HUES48 (cell line): ENCODE results near the gene VAMP2.
A peak's percentile ranks its signal among the peaks of the same experiment; 100 is the strongest.

Experiments used
- H3K27ac ChIP-seq: one replicate; pipeline ENCODE4 v1.7.0; 2013; ENCODE audit warnings: low read depth, low read length, inconsistent platforms
- H3K27me3 ChIP-seq: 2 replicates; pipeline ENCODE4 v1.6.1; 2013; ENCODE audit warnings: mild to moderate bottlenecking, low read length; ENCODE audit not compliant: control insufficient read depth, insufficient read depth
- H3K36me3 ChIP-seq: 2 replicates; pipeline ENCODE4 v1.6.1; 2013; ENCODE audit warnings: low read length; ENCODE audit not compliant: control insufficient read depth, insufficient read depth
- H3K4me1 ChIP-seq: 2 replicates; pipeline ENCODE4 v1.6.1; 2013; ENCODE audit warnings: mild to moderate bottlenecking, low read length; ENCODE audit not compliant: control insufficient read depth, insufficient read depth
- H3K4me3 ChIP-seq: 2 replicates; pipeline ENCODE4 v1.5.1; 2013; ENCODE audit warnings: mild to moderate bottlenecking, low read depth, low read length
- H3K9ac ChIP-seq: 2 replicates; pipeline ENCODE4 v1.6.1; 2013; ENCODE audit warnings: mild to moderate bottlenecking, low read depth, low read length, moderate library complexity
- H3K9me3 ChIP-seq: 2 replicates; pipeline ENCODE4 v1.6.1; 2013; ENCODE audit warnings: low read length; ENCODE audit not compliant: control insufficient read depth, insufficient read depth

VAMP2 gene

GRCh38 chr17:8162233-8162996, at the start of gene VAMP2:
TSS of gene VAMP2 (minus strand) at chr17:8162948. CDS start at chr17:8162879, 69 bp downstream.
- peaks cover 20% of the 10 kb centered on the region for H3K36me3 ChIP-seq
- peak within 1 kb of the TSS; percentile 94 for H3K9ac ChIP-seq
- H3K27ac ChIP-seq = peak within 1 kb of the TSS; percentile 99
- H3K27me3 ChIP-seq = no peaks in the 10 kb centered on the region
- peaks cover 13% of the 10 kb centered on the region for H3K4me1 ChIP-seq
- no peaks in the 10 kb centered on the region for H3K9me3 ChIP-seq
- peak within 1 kb of the TSS; percentile 86 for H3K4me3 ChIP-seq

GRCh38 chr17:8210761-8211458, 48.2 kb upstream of the VAMP2 start:
- Histone ChIP-seq H3K9ac (peak overlapping the region; percentile 97), H3K4me3 (peak overlapping the region; percentile 98), H3K27ac (peak overlapping the region; percentile 99), H3K4me1 (peaks cover 4% of the 10 kb centered on the region; the same call in 1 of the 2 replicates), H3K9me3 (no peaks in the 10 kb centered on the region), H3K27me3 (no peaks in the 10 kb centered on the region), H3K36me3 (peaks cover 24% of the 10 kb centered on the region)

GRCh38 chr17:8209907-8210760, 47.4 kb upstream of the VAMP2 start, which contains the start of gene AURKB:
TSS of gene AURKB (minus strand) at chr17:8210575. CDS start at chr17:8210224, 351 bp downstream.
- no peaks in the 10 kb centered on the region for H3K27me3 ChIP-seq
- H3K4me3 ChIP-seq = peak within 1 kb of the TSS; percentile 98
- peaks cover 32% of the 10 kb centered on the region for H3K36me3 ChIP-seq
- peak within 1 kb of the TSS; percentile 97 for H3K9ac ChIP-seq
- no peaks in the 10 kb centered on the region for H3K9me3 ChIP-seq
- H3K27ac ChIP-seq = peak within 1 kb of the TSS; percentile 99
- H3K4me1 ChIP-seq = peaks cover 4% of the 10 kb centered on the region; the same call in 1 of the 2 replicates

- Histone ChIP-seq H3K27ac (no peak overlapping the region), H3K4me3 (no peak overlapping the region), H3K27me3 (no peaks in the 10 kb centered on the region), H3K9ac (no peak overlapping the region), H3K4me1 (peaks cover 4% of the 10 kb centered on the region; the same call in 1 of the 2 replicates), H3K9me3 (no peaks in the 10 kb centered on the region), H3K36me3 (peaks cover 51% of the 10 kb centered on the region)
These were observed 43.8 kb upstream of the VAMP2 start for GRCh38 chr17:8206536-8206935.

- no peak overlapping the region for H3K9ac ChIP-seq
- H3K27me3 ChIP-seq = no peaks in the 10 kb centered on the region
- H3K27ac ChIP-seq = no peak overlapping the region
- H3K36me3 ChIP-seq = peaks cover 51% of the 10 kb centered on the region
- H3K4me3 ChIP-seq = no peak overlapping the region
- peaks cover 4% of the 10 kb centered on the region; the same call in 1 of the 2 replicates for H3K4me1 ChIP-seq
- H3K9me3 ChIP-seq = no peaks in the 10 kb centered on the region
These were observed 42.2 kb upstream of the VAMP2 start for GRCh38 chr17:8204761-8205555.

GRCh38 chr17:8192070-8192815, 29.5 kb upstream of the VAMP2 start:
- H3K27ac ChIP-seq = peak overlapping the region; percentile 82
- H3K4me3 ChIP-seq = peak overlapping the region; percentile 65
- 0 out of 2 replicates have a peak overlapping the region, but pooled peaks have one; percentile 27 for H3K9ac ChIP-seq
- H3K27me3 ChIP-seq = peaks cover 13% of the 10 kb centered on the region
- H3K36me3 ChIP-seq = no peaks in the 10 kb centered on the region
- H3K9me3 ChIP-seq = no peaks in the 10 kb centered on the region
- peaks cover 8% of the 10 kb centered on the region for H3K4me1 ChIP-seq

GRCh38 chr17:8190506-8190905, 27.8 kb upstream of the VAMP2 start:
- H3K9ac ChIP-seq = no peak overlapping the region

GRCh38 chr17:8189711-8190477, 27.1 kb upstream of the VAMP2 start, which contains the start of gene BORCS6:
TSS of gene BORCS6 (minus strand) at chr17:8190180. CDS start at chr17:8190140, 40 bp downstream.
- Histone ChIP-seq H3K4me3 (peak within 1 kb of the TSS; percentile 78), H3K36me3 (no peaks in the 10 kb centered on the region), H3K27me3 (peaks cover 13% of the 10 kb centered on the region), H3K4me1 (peaks cover 8% of the 10 kb centered on the region), H3K9me3 (no peaks in the 10 kb centered on the region), H3K27ac (peak within 1 kb of the TSS; percentile 52), H3K9ac (no peak within 1 kb of the TSS)

More at GRCh38 chr17:8190506-8190905, 27.8 kb upstream of the VAMP2 start:
- Histone ChIP-seq H3K4me1 (peaks cover 8% of the 10 kb centered on the region), H3K4me3 (peak overlapping the region; percentile 78), H3K36me3 (no peaks in the 10 kb centered on the region), H3K9me3 (no peaks in the 10 kb centered on the region), H3K27ac (peak overlapping the region; percentile 48), H3K27me3 (peaks cover 13% of the 10 kb centered on the region)

- peaks cover 13% of the 10 kb centered on the region for H3K27me3 ChIP-seq
These were observed 26.4 kb upstream of the VAMP2 start for GRCh38 chr17:8189041-8189710.

More at GRCh38 chr17:8189041-8189710, 26.4 kb upstream of the VAMP2 start:
- Histone ChIP-seq H3K4me3 (peak overlapping the region; percentile 78), H3K9ac (no peak overlapping the region), H3K27ac (no peak overlapping the region), H3K36me3 (no peaks in the 10 kb centered on the region), H3K4me1 (peaks cover 8% of the 10 kb centered on the region), H3K9me3 (no peaks in the 10 kb centered on the region)
